ENCODE results near the gene CC2D1B. TPM values are rescaled to one million over a fixed set of nuclear protein-coding genes. Genes with fewer than 3 reads are reported as not detected.

The CC2D1B gene
- total RNA-seq, 1 experiment from 2014 or later = 22.6 TPM

- H3K4me3 Mint-ChIP-seq = no peak overlapping the region
- H3K9me3 Mint-ChIP-seq = no peaks in the 10 kb centered on the region
- peaks cover 16% of the 10 kb centered on the region for H3K4me1 Mint-ChIP-seq
- no peak for DNase-seq (ENCODE audit: low spot score)
- POLR2A ChIA-PET = no interaction called here
- H3K27ac Mint-ChIP-seq = peak overlapping the region; percentile 22; the same call in 1 of the 2 replicates
- ATAC-seq = no peak
- H3K36me3 Mint-ChIP-seq = peaks cover 59% of the 10 kb centered on the region
- CTCF ChIA-PET = no interaction called here
- no peaks in the 10 kb centered on the region for H3K27me3 Mint-ChIP-seq (ENCODE audit: low read depth)
- no peak for TF ChIP-seq CBFB (CRISPR knock-in tag; IDR thresholded peaks at IDR 0.05; ENCODE audit: low read depth)
- TF ChIP-seq, protein P1, sequence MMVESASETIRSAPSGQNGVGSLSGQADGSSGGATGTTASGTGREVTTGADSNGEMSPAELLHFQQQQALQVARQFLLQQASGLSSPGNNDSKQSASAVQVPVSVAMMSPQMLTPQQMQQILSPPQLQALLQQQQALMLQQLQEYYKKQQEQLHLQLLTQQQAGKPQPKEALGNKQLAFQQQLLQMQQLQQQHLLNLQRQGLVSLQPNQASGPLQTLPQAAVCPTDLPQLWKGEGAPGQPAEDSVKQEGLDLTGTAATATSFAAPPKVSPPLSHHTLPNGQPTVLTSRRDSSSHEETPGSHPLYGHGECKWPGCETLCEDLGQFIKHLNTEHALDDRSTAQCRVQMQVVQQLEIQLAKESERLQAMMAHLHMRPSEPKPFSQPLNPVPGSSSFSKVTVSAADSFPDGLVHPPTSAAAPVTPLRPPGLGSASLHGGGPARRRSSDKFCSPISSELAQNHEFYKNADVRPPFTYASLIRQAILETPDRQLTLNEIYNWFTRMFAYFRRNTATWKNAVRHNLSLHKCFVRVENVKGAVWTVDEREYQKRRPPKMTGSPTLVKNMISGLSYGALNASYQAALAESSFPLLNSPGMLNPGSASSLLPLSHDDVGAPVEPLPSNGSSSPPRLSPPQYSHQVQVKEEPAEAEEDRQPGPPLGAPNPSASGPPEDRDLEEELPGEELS (CRISPR knock-in tag; IDR thresholded peaks at IDR 0.05) = no peak
- TF ChIP-seq, protein P2, sequence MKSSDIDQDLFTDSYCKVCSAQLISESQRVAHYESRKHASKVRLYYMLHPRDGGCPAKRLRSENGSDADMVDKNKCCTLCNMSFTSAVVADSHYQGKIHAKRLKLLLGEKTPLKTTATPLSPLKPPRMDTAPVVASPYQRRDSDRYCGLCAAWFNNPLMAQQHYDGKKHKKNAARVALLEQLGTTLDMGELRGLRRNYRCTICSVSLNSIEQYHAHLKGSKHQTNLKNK (CRISPR knock-in tag; IDR thresholded peaks at IDR 0.05) = no peak
- no peak for TF ChIP-seq ZNF423 (CRISPR knock-in tag; IDR thresholded peaks at IDR 0.05)
- no peak for TF ChIP-seq RELA (CRISPR knock-in tag; IDR thresholded peaks at IDR 0.05; ENCODE audit: borderline replicate concordance)
- TF ChIP-seq CREM (CRISPR knock-in tag; IDR thresholded peaks at IDR 0.05) = no peak
- TF ChIP-seq NR2C2 (CRISPR knock-in tag; IDR thresholded peaks at IDR 0.05) = no peak
- TF ChIP-seq, protein P3, sequence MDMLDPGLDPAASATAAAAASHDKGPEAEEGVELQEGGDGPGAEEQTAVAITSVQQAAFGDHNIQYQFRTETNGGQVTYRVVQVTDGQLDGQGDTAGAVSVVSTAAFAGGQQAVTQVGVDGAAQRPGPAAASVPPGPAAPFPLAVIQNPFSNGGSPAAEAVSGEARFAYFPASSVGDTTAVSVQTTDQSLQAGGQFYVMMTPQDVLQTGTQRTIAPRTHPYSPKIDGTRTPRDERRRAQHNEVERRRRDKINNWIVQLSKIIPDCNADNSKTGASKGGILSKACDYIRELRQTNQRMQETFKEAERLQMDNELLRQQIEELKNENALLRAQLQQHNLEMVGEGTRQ (CRISPR knock-in tag; IDR thresholded peaks at IDR 0.05) = no peak
- no peak for TF ChIP-seq JAZF1 (CRISPR knock-in tag; IDR thresholded peaks at IDR 0.05)
- TF ChIP-seq, protein P4, sequence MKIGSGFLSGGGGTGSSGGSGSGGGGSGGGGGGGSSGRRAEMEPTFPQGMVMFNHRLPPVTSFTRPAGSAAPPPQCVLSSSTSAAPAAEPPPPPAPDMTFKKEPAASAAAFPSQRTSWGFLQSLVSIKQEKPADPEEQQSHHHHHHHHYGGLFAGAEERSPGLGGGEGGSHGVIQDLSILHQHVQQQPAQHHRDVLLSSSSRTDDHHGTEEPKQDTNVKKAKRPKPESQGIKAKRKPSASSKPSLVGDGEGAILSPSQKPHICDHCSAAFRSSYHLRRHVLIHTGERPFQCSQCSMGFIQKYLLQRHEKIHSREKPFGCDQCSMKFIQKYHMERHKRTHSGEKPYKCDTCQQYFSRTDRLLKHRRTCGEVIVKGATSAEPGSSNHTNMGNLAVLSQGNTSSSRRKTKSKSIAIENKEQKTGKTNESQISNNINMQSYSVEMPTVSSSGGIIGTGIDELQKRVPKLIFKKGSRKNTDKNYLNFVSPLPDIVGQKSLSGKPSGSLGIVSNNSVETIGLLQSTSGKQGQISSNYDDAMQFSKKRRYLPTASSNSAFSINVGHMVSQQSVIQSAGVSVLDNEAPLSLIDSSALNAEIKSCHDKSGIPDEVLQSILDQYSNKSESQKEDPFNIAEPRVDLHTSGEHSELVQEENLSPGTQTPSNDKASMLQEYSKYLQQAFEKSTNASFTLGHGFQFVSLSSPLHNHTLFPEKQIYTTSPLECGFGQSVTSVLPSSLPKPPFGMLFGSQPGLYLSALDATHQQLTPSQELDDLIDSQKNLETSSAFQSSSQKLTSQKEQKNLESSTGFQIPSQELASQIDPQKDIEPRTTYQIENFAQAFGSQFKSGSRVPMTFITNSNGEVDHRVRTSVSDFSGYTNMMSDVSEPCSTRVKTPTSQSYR (CRISPR knock-in tag; IDR thresholded peaks at IDR 0.05) = no peak
Measured at GRCh38 chr1:52399629-52400028, 33.6 kb upstream of the CC2D1B start.

DNA sequence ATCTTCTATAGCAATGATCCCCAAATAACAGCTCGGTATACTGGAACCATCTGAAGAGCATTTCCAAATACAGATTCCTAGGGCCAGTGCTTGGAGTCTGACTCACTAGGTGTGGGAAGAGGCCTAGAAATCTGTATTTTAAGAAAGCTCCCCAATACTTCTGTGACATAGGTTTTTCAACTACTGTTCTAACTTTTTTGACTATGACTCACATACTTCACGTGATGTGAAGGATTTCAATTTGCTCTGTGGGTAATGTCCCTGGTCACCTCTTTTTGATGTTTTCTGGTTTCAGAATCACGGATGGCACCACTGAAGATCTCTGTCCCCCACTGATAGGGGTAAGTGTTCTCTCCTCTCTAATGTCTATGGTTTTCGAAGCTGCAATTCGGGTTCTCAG is 27.2 kb upstream of the CC2D1B start:
- H3K4me1 Mint-ChIP-seq = no peaks in the 10 kb centered on the region
- no peak for ATAC-seq
- no peaks in the 10 kb centered on the region for H3K27me3 Mint-ChIP-seq (ENCODE audit: low read depth)
- H3K4me3 Mint-ChIP-seq = no peak overlapping the region
- ChIA-PET CTCF (no interaction called here), POLR2A (interaction anchor here (1.4 kb wide), 1 partner anchor 11 kb away, joined by 3 read pairs; the partner anchor contains the start of genes ORC1 and PRPF38A)
- H3K27ac Mint-ChIP-seq = no peak overlapping the region
- peaks cover 75% of the 10 kb centered on the region for H3K36me3 Mint-ChIP-seq
- DNase-seq (ENCODE audit: low spot score) = no peak
- H3K9me3 Mint-ChIP-seq = no peaks in the 10 kb centered on the region
- TF ChIP-seq ZNF138 (CRISPR knock-in tag; conservative IDR thresholded peaks at IDR 0.05) (no peak), ZBTB21 (CRISPR knock-in tag; IDR thresholded peaks at IDR 0.05; ENCODE audit: borderline replicate concordance) (no peak), EMX1 (CRISPR knock-in tag; IDR thresholded peaks at IDR 0.05) (no peak), CREB1 (CRISPR knock-in tag; IDR thresholded peaks at IDR 0.05) (no peak), RORB (CRISPR knock-in tag; IDR thresholded peaks at IDR 0.05) (no peak), FOXK1 (CRISPR knock-in tag; IDR thresholded peaks at IDR 0.05) (no peak), ATF1 (CRISPR knock-in tag; IDR thresholded peaks at IDR 0.05) (no peak), GRHL2 (CRISPR knock-in tag; IDR thresholded peaks at IDR 0.05; ENCODE audit: insufficient replicate concordance, severe bottlenecking) (no peak), PRRX2 (CRISPR knock-in tag; IDR thresholded peaks at IDR 0.05) (no peak), JUN (CRISPR knock-in tag; IDR thresholded peaks at IDR 0.05) (no peak), CREM (CRISPR knock-in tag; IDR thresholded peaks at IDR 0.05) (no peak)
- TF ChIP-seq, protein P5, sequence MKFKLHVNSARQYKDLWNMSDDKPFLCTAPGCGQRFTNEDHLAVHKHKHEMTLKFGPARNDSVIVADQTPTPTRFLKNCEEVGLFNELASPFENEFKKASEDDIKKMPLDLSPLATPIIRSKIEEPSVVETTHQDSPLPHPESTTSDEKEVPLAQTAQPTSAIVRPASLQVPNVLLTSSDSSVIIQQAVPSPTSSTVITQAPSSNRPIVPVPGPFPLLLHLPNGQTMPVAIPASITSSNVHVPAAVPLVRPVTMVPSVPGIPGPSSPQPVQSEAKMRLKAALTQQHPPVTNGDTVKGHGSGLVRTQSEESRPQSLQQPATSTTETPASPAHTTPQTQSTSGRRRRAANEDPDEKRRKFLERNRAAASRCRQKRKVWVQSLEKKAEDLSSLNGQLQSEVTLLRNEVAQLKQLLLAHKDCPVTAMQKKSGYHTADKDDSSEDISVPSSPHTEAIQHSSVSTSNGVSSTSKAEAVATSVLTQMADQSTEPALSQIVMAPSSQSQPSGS (CRISPR knock-in tag; IDR thresholded peaks at IDR 0.05; ENCODE audit: borderline replicate concordance, low read depth) = no peak
- TF ChIP-seq, protein P6, sequence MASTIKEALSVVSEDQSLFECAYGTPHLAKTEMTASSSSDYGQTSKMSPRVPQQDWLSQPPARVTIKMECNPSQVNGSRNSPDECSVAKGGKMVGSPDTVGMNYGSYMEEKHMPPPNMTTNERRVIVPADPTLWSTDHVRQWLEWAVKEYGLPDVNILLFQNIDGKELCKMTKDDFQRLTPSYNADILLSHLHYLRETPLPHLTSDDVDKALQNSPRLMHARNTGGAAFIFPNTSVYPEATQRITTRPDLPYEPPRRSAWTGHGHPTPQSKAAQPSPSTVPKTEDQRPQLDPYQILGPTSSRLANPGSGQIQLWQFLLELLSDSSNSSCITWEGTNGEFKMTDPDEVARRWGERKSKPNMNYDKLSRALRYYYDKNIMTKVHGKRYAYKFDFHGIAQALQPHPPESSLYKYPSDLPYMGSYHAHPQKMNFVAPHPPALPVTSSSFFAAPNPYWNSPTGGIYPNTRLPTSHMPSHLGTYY (CRISPR knock-in tag; IDR thresholded peaks at IDR 0.05) = no peak
- TF ChIP-seq, protein P7, sequence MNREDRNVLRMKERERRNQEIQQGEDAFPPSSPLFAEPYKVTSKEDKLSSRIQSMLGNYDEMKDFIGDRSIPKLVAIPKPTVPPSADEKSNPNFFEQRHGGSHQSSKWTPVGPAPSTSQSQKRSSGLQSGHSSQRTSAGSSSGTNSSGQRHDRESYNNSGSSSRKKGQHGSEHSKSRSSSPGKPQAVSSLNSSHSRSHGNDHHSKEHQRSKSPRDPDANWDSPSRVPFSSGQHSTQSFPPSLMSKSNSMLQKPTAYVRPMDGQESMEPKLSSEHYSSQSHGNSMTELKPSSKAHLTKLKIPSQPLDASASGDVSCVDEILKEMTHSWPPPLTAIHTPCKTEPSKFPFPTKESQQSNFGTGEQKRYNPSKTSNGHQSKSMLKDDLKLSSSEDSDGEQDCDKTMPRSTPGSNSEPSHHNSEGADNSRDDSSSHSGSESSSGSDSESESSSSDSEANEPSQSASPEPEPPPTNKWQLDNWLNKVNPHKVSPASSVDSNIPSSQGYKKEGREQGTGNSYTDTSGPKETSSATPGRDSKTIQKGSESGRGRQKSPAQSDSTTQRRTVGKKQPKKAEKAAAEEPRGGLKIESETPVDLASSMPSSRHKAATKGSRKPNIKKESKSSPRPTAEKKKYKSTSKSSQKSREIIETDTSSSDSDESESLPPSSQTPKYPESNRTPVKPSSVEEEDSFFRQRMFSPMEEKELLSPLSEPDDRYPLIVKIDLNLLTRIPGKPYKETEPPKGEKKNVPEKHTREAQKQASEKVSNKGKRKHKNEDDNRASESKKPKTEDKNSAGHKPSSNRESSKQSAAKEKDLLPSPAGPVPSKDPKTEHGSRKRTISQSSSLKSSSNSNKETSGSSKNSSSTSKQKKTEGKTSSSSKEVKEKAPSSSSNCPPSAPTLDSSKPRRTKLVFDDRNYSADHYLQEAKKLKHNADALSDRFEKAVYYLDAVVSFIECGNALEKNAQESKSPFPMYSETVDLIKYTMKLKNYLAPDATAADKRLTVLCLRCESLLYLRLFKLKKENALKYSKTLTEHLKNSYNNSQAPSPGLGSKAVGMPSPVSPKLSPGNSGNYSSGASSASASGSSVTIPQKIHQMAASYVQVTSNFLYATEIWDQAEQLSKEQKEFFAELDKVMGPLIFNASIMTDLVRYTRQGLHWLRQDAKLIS (CRISPR knock-in tag; IDR thresholded peaks at IDR 0.05; ENCODE audit: borderline replicate concordance) = no peak

Measured in WTC11 (cell line).